Gastroesophageal sphincter (tissue), 4 donors: Measurements from ENCODE around the gene MORN3. TPM values are rescaled to one million over a fixed set of nuclear protein-coding genes. Genes with fewer than 3 reads are reported as not detected.

ENCODE experiments used
- ATAC-seq: fragments of 150-250 bp; one replicate; pipeline ENCODE4 v1.9.1; 2016; ENCODE audit warnings: mild to moderate bottlenecking, moderate library complexity
- H3K27ac ChIP-seq, 4 donors: fragments of 200-600 bp; sonication (generic) in 3 of 4; 1 replicate in 3 of 4; 2 replicates in 1 of 4; pipeline ENCODE4 v1.5.1; 2016 to 2019
- H3K27me3 ChIP-seq: fragments of 200-600 bp; sonication (generic); one replicate; pipeline ENCODE4 v1.5.1; 2019
- H3K36me3 ChIP-seq, 2 donors: fragments of 200-600 bp; sonication (generic); one replicate each; pipeline ENCODE4 v1.5.1; 2019; ENCODE audit warnings: control low read depth in 1 of 2
- H3K4me1 ChIP-seq, 3 donors: fragments of 200-600 bp; sonication (generic); 1 replicate in 2 of 3; 2 replicates in 1 of 3; pipeline ENCODE4 v1.5.1; 2016 to 2019; ENCODE audit warnings: control low read depth in 2 of 3
- H3K4me3 ChIP-seq, 2 donors: fragments of 200-600 bp; sonication (generic); one replicate each; pipeline ENCODE4 v1.5.1; 2019; ENCODE audit warnings: mild to moderate bottlenecking in 1 of 2, moderate library complexity in 1 of 2
- H3K9me3 ChIP-seq, 3 donors: fragments of 200-600 bp; sonication (generic); one replicate each; pipeline ENCODE4 v1.5.1; 2017 to 2019; ENCODE audit warnings: control low read depth in 2 of 3
- EP300 ChIP-seq: sonication (generic); formaldehyde crosslinking; IDR thresholded peaks from one replicate; pipeline ENCODE4 v1.6.1; 2017; ENCODE audit warnings: antibody characterized with exemption, mild to moderate bottlenecking
- POLR2A ChIP-seq, 2 donors: fragments of 450-650 bp; IDR thresholded peaks; one replicate each; pipeline ENCODE4 v1.6.1; 2017; ENCODE audit warnings: antibody characterized with exemption in 2 of 2, mild to moderate bottlenecking in 2 of 2, moderate library complexity in 1 of 2
- POLR2AphosphoS5 ChIP-seq: sonication (generic); formaldehyde crosslinking; IDR thresholded peaks from one replicate; pipeline ENCODE4 v1.6.1; 2017; ENCODE audit warnings: antibody characterized with exemption
- WGBS, 2 donors: methylation state at CpG; one replicate each; pipeline ENCODE4 v1.1.5; 2018; ENCODE audit warnings: low coverage in 1 of 2; 5-methylcytosine and 5-hydroxymethylcytosine counted together
- small RNA-seq, 4 donors: library from RNA; depleted of rRNA; stranded (forward); fragments of <200 nt; gene quantifications; one replicate each; pipeline ENCODE3, GENCODE V24; 2016
- total RNA-seq, 4 donors: library from RNA; depleted of rRNA; stranded (reverse); fragments of >200 nt; gene quantifications; one replicate each; pipeline ENCODE4 v1.1.0, GENCODE V29; 2016
- TF ChIP-seq, protein P1 (sequence below), 4 experiments: fragments of 200-600 bp in 2 of 4; fragments of 450-650 bp in 2 of 4; sonication (generic) in 1 of 4; IDR thresholded peaks; one replicate each; pipeline ENCODE4 v1.5.1; 2017 to 2019; ENCODE audit warnings: antibody characterized with exemption in 4 of 4, mild to moderate bottlenecking in 2 of 4, moderate library complexity in 2 of 4

Gene MORN3
- total RNA-seq, 4 donors from 2014 or later = 0.23 TPM; not detected in 3

DNA sequence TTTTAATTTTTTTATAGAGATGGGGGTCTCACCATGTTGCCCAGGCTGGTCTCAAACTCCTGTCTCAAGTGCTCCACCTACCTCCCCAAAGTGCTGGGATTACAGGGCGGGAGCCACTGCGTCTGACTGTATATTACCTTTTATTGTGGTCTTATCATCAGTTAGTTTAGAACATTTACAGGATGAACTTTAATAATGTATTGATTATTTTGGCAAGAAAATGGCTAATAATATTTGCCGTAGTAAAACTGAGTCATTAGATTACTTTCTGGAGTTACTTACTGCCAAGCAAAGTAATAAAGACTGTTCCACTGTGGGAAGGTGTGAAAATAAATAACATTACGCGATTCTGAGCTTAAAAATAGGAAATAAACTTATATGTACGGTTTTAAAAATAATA, 66.7 kb downstream of the MORN3 start:
- H3K4me1 ChIP-seq = no peaks in the 10 kb centered on the region
- no peak for ATAC-seq
- H3K9me3 ChIP-seq = no peaks in the 10 kb centered on the region
- 67 to 93% methylated on average over 1 to 6 of the region's 6 CpGs for WGBS, 2 donors
- no peak overlapping the region for H3K4me3 ChIP-seq
- H3K36me3 ChIP-seq = no peaks in the 10 kb centered on the region
- TF ChIP-seq POLR2AphosphoS5 = no peak
- TF ChIP-seq, protein P1, sequence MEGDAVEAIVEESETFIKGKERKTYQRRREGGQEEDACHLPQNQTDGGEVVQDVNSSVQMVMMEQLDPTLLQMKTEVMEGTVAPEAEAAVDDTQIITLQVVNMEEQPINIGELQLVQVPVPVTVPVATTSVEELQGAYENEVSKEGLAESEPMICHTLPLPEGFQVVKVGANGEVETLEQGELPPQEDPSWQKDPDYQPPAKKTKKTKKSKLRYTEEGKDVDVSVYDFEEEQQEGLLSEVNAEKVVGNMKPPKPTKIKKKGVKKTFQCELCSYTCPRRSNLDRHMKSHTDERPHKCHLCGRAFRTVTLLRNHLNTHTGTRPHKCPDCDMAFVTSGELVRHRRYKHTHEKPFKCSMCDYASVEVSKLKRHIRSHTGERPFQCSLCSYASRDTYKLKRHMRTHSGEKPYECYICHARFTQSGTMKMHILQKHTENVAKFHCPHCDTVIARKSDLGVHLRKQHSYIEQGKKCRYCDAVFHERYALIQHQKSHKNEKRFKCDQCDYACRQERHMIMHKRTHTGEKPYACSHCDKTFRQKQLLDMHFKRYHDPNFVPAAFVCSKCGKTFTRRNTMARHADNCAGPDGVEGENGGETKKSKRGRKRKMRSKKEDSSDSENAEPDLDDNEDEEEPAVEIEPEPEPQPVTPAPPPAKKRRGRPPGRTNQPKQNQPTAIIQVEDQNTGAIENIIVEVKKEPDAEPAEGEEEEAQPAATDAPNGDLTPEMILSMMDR (IDR thresholded peaks at IDR 0.05) = no peak
- TF ChIP-seq EP300 = no peak
- TF ChIP-seq POLR2A (IDR thresholded peaks at IDR 0.05) = no peak
- H3K27ac ChIP-seq = no peak overlapping the region
- H3K27me3 ChIP-seq = no peaks in the 10 kb centered on the region

DNA sequence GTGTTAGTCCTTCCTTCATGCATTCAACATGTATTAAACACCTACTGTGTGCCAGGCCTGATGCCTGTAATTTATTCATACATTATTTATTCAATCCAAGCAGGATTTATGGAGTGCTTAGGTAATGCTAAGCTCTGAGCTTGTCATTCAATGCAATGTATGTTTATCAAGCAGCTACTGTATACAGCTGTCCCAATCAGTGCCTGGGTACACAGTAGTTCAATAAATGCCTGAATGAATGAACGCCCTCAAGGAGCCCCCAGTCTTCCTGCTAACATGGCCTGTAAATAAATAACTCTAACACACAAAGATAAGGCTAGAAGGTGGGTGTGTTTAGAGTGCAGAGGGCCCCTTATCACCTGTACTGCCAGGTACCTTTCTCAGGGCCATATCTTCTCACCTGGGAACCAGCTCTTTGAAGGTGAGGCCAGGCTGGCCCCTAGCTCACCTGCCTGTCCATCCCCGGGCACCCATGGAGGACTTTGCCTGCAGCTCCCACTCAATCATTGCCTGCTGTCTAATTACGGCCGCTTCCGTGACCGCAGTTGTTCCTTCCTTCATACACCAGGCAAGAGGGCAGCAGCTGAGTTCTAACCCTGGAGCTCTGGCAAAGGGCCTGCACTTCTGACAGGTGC, 68.6 kb downstream of the MORN3 start:
- H3K27me3 ChIP-seq = no peaks in the 10 kb centered on the region
- no peaks in the 10 kb centered on the region for H3K9me3 ChIP-seq
- H3K4me1 ChIP-seq = no peaks in the 10 kb centered on the region
- H3K4me3 ChIP-seq = no peak overlapping the region
- WGBS, 2 donors = 83 to 91% methylated on average over 1 to 4 of the region's 6 CpGs
- TF ChIP-seq POLR2AphosphoS5 (no peak), EP300 (no peak), POLR2A (IDR thresholded peaks at IDR 0.05) (no peak)
- TF ChIP-seq, protein P1 (IDR thresholded peaks at IDR 0.05) = no peak
- ATAC-seq = no peak
- H3K36me3 ChIP-seq = no peaks in the 10 kb centered on the region
- no peak overlapping the region for H3K27ac ChIP-seq

Small RNA genes lying within 50 kb of the gene (small RNA-seq; reads per million reads assigned to genes)
- gene RNU6-1004P = 0 reads per million in 4 donors

Other genes with a start within 250 kb of the MORN3 start
- gene KDM2B, start 88.6 kb downstream of the MORN3 start, total RNA-seq = 10 to 100 TPM in 3 of 4 donors, 1 to 10 TPM in 1; 10.0 to 26.5 (median 15.0) TPM
- gene ORAI1, start 43.1 kb downstream of the MORN3 start, total RNA-seq = 10 to 100 TPM in 3 of 4 donors, 1 to 10 TPM in 1; 8.7 to 15.5 (median 12.6) TPM
- gene TMEM120B, start 43.1 kb upstream of the MORN3 start, total RNA-seq = 10 to 100 TPM in 2 of 4 donors, 1 to 10 TPM in 2; 4.2 to 14.3 (median 9.9) TPM
- gene RHOF, start 124.0 kb upstream of the MORN3 start, total RNA-seq = 10 to 100 TPM in 3 of 4 donors, 1 to 10 TPM in 1; 9.4 to 15.7 (median 12.1) TPM
- 10 to 100 TPM in 3 of 4 donors, 1 to 10 TPM in 1; 9.6 to 25.1 (median 20.3) TPM for gene SETD1B, start 134.4 kb upstream of the MORN3 start, total RNA-seq
- gene HPD, start 189.2 kb upstream of the MORN3 start, total RNA-seq = 1 to 10 TPM in 3 of 4 donors, not detected in 1; 1.2 to 5.0 (median 2.6) TPM
- 10 to 100 TPM; 54.8 to 79.5 (median 70.7) TPM for gene PSMD9, start 219.1 kb upstream of the MORN3 start, total RNA-seq
- 1 to 10 TPM in 3 of 4 donors, under 1 TPM in 1; 0.35 to 1.9 (median 1.2) TPM for gene CFAP251, start 248.9 kb upstream of the MORN3 start, total RNA-seq